ENCODE measurements around the gene ARSD. TPM values are rescaled to one million over a fixed set of nuclear protein-coding genes. Genes with fewer than 3 reads are reported as not detected.
"Not testable (repeated sequence)": the region's sequence is repeated elsewhere in the genome, so short reads cannot be mapped to it uniquely, and the experiment has no call there.

Gene ARSD
- total RNA-seq, 1 donor from 2014 or later, result 35.3 TPM

GRCh38 chrX:2931155-2931554, 2.0 kb upstream of the ARSD start:
- no peak overlapping the region for H3K27ac Mint-ChIP-seq (ENCODE audit: unreplicated experiment)
- no peaks in the 10 kb centered on the region for H3K27me3 Mint-ChIP-seq (ENCODE audit: low read depth)
- DNase-seq (ENCODE audit: low spot score), result no peak
- H3K4me3 Mint-ChIP-seq (ENCODE audit: unreplicated experiment), result no peak overlapping the region
- H3K4me1 Mint-ChIP-seq (ENCODE audit: low read depth), result peaks cover 11% of the 10 kb centered on the region
- peaks cover 12% of the 10 kb centered on the region for H3K9me3 Mint-ChIP-seq (ENCODE audit: low read depth)
- no peak for TF ChIP-seq CTCF (IDR thresholded peaks at IDR 0.05)
- H3K36me3 Mint-ChIP-seq (ENCODE audit: low read depth), result peaks cover 2% of the 10 kb centered on the region

GRCh38 chrX:2928191-2928582, 952 bp downstream of the ARSD start:
- H3K4me1 Mint-ChIP-seq (ENCODE audit: low read depth), result peaks cover 11% of the 10 kb centered on the region
- H3K27me3 Mint-ChIP-seq (ENCODE audit: low read depth), result no peaks in the 10 kb centered on the region
- peaks cover 4% of the 10 kb centered on the region for H3K36me3 Mint-ChIP-seq (ENCODE audit: low read depth)
- DNase-seq (ENCODE audit: low spot score), result no peak
- peak overlapping the region; percentile 90 for H3K4me3 Mint-ChIP-seq (ENCODE audit: unreplicated experiment)
- H3K27ac Mint-ChIP-seq (ENCODE audit: unreplicated experiment), result peak overlapping the region; percentile 61
- H3K9me3 Mint-ChIP-seq (ENCODE audit: low read depth), result peaks cover 12% of the 10 kb centered on the region
- TF ChIP-seq CTCF (IDR thresholded peaks at IDR 0.05), result no peak

- Mint-ChIP-seq H3K27ac (ENCODE audit: unreplicated experiment) (peak overlapping the region; percentile 22), H3K27me3 (ENCODE audit: low read depth) (no peaks in the 10 kb centered on the region)
Observed at GRCh38 chrX:2926664-2927275, 2.4 kb downstream of the ARSD start.

GRCh38 chrX:2926255-2926654, 2.9 kb downstream of the ARSD start:
- H3K36me3 Mint-ChIP-seq (ENCODE audit: low read depth); DNase-seq (ENCODE audit: low spot score); H3K27ac Mint-ChIP-seq (ENCODE audit: unreplicated experiment); H3K4me3 Mint-ChIP-seq (ENCODE audit: unreplicated experiment); H3K27me3 Mint-ChIP-seq (ENCODE audit: low read depth); H3K9me3 Mint-ChIP-seq (ENCODE audit: low read depth): not testable (repeated sequence)
- peaks cover 11% of the 10 kb centered on the region for H3K4me1 Mint-ChIP-seq (ENCODE audit: low read depth)

More at GRCh38 chrX:2926664-2927275, 2.4 kb downstream of the ARSD start:
- H3K4me3 Mint-ChIP-seq (ENCODE audit: unreplicated experiment), result no peak overlapping the region
- peaks cover 11% of the 10 kb centered on the region for H3K9me3 Mint-ChIP-seq (ENCODE audit: low read depth)
- H3K4me1 Mint-ChIP-seq (ENCODE audit: low read depth), result peaks cover 11% of the 10 kb centered on the region
- H3K36me3 Mint-ChIP-seq (ENCODE audit: low read depth), result peaks cover 4% of the 10 kb centered on the region
- DNase-seq (ENCODE audit: low spot score), result no peak
- no peak for TF ChIP-seq CTCF (IDR thresholded peaks at IDR 0.05)

GRCh38 chrX:2924151-2924550, 5.0 kb downstream of the ARSD start:
- Mint-ChIP-seq H3K27ac (ENCODE audit: unreplicated experiment) (no peak overlapping the region), H3K4me1 (ENCODE audit: low read depth) (peaks cover 2% of the 10 kb centered on the region), H3K4me3 (ENCODE audit: unreplicated experiment) (no peak overlapping the region), H3K9me3 (ENCODE audit: low read depth) (no peaks in the 10 kb centered on the region), H3K27me3 (ENCODE audit: low read depth) (no peaks in the 10 kb centered on the region), H3K36me3 (ENCODE audit: low read depth) (peaks cover 17% of the 10 kb centered on the region)
- peak; percentile 68 for DNase-seq (ENCODE audit: low spot score)
- TF ChIP-seq CTCF (IDR thresholded peaks at IDR 0.05), result no peak

- no peak for DNase-seq (ENCODE audit: low spot score)
- Mint-ChIP-seq H3K27me3 (ENCODE audit: low read depth) (no peaks in the 10 kb centered on the region), H3K4me3 (ENCODE audit: unreplicated experiment) (no peak overlapping the region), H3K4me1 (ENCODE audit: low read depth) (no peaks in the 10 kb centered on the region), H3K9me3 (ENCODE audit: low read depth) (no peaks in the 10 kb centered on the region), H3K27ac (ENCODE audit: unreplicated experiment) (no peak overlapping the region), H3K36me3 (ENCODE audit: low read depth) (peaks cover 20% of the 10 kb centered on the region)
- TF ChIP-seq CTCF (IDR thresholded peaks at IDR 0.05), result no peak
Observed at GRCh38 chrX:2921750-2922149, 7.4 kb downstream of the ARSD start.

All from chondrocyte (in vitro differentiated cells).